GM18519 (cell line): ENCODE measurements around the gene ADAMTS18.

Experiments used
- ATAC-seq: cut with Tn5 transposase; IDR thresholded peaks from one replicate; pipeline ENCODE4 v1.9.1; 2021; ENCODE audit warnings: mild to moderate bottlenecking, moderate library complexity; ENCODE audit not compliant: unreplicated experiment, low FRiP score

ADAMTS18 gene

DNA sequence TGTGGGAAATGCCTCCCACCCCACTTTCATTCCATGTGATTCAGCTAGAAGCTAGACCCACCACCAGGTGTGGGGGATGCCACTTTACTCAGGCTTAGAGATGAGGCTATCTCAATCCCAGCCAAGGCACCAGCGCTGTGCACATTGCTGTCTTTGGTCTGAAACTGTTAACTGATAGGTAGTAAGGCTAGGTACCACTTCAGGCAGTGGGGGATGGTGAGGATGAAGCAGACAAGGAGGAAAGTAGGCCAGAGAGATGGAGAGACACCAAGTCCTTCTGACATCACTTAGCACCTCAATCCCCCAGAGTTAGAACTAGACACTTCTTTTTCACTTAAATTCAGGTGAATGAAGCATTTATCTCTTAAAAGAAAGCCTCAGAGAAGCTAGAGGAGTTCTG, 35.8 kb downstream of the ADAMTS18 start:
- ATAC-seq: no peak

GRCh38 chr16:77398495-77398894, 36.3 kb downstream of the ADAMTS18 start:
- ATAC-seq: no peak

DNA sequence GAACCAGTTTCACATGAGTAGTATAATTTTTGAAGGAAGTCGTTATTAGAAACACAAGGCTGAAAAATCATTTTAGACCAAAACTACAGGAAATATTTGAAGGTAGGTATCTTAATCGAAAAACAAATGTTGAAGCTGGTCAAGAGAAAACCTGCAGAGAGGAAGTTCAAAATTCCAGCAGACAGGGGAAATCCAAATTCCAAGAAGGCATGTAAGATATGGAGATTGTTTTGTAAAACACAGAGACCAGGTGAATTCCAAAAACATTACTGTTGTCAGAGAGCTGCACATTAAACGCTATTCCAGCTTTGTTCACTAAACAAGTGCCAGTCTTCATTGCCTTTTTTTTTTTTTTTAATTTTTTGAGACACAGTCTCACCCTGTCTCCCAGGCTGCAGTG, 38.4 kb downstream of the ADAMTS18 start:
- no peak for ATAC-seq

DNA sequence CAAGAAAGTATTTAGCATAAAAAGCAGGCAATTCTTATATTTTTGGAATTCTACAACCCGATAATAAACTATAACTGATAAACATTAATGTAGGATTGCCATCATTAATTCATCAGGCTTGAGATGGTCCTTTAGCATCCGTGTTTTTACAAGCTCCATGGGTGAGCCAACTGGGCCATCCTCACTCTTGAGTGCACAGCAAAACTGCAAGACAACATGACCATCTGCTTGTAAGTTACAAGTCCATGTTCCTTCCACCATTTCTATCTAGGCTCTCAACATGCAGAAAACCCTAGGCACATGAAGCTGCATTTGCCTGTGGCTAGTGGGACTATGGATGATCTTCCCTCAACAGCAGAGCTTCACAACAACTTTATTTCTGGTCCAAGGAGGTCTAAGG, 40.1 kb downstream of the ADAMTS18 start:
- ATAC-seq: no peak

- ATAC-seq: no peak
Observed at GRCh38 chr16:77393955-77394354, 40.9 kb downstream of the ADAMTS18 start.

DNA sequence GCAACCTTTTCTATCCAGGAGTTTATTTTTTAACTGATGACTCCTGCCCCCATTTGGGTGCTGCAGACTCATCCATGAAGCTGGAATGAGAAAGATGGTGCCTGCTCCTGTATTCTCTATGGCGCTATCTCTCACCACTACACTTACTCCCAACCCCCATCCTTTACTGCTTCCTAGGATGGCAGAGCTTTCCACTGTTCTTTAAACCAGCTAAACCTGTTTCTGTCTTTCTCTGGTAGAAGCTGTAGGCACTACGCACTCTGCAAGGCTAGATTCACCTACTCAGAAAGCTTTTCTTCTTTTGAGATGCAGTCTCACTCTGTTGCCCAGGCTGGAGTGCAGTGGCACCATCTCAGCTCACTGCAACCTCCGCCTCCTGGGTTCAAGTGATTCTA, 47.0 kb downstream of the ADAMTS18 start:
- no peak for ATAC-seq

DNA sequence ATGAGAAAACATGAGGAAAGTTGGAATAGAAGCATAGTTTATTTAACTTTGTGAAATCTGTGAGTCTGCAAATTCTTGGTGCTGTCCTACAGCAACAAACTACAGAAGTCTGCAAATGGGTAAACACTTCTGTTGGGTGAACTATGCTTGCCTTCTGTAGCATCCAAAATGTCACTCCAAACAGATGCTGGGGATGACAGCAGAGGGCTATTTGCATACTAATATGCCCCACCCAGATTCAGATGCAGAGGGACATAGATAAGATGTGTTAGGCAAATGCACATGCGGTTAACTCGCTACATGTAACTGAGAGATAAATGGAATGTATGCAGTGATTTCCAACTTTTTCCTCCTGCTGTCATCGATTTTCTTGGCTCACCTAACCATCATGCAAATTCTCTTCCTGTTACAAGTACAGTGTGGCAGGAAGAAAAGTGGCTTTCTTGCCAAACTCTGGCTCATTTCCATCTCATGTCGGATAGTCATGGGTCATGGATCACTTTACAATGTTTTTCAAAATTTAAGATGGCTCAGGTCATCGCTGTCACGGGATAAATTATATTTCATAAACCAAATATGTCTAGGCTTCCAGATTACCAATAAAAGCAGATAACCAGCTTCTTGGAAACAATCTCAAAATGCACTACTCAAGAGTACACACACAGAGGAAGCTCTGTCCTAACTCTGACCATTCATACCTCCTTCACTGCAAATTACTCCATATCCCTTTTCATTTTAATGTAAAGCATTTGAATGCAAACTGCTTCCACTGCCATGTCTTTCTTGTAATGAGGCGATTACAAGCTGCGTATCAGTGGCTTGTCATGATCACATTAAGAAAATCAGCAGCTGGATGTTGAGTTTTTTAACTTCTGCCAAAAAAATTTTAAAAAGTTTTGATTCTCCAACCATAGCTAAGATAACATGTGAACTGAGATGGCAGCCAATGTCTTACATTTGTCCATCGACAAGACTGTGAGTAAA, 47.7 kb downstream of the ADAMTS18 start:
- ATAC-seq: no peak

DNA sequence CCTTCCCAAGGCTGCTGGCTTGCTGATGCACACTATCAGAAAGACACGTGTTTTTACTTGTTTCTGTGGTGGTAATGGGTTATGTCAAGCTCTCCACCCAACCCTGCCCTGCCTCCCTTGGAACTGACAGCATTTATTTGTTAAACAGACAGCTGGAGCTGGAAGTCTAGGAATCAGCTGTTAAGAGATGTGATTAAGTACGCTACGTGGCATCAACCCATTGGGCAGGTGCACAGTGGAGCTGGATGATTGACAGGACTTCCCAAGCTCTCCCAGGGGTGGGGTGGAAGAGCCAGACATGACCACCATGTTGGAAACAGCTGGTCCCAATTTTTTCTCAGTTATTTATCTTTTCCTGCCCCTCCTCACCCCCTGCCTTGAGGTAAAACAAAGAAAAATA, 49.4 kb downstream of the ADAMTS18 start:
- ATAC-seq: no peak

GRCh38 chr16:77383606-77384187, 51.1 kb downstream of the ADAMTS18 start:
- ATAC-seq: no peak

- no peak for ATAC-seq
Observed at GRCh38 chr16:77376358-77376757, 58.5 kb downstream of the ADAMTS18 start.

DNA sequence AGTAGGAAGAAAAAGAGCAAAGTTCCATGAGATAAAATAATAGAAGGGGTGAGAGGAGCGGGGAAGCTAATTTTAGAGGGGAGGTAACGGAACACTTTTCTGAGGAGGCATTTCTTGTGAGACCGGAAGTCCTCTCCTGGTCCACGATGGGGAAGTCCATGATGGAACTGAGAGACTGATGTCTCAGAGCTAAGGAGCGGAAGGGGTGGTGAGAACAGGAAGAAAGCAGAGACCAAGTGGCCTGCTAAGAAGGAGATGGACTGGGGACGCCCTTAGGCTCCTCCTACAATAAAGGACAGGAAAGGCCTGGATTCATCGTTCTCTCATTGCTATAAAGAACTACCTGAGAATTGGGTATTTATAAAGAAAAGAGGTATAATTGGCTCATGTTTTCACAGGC, 59.4 kb downstream of the ADAMTS18 start:
- ATAC-seq: no peak

DNA sequence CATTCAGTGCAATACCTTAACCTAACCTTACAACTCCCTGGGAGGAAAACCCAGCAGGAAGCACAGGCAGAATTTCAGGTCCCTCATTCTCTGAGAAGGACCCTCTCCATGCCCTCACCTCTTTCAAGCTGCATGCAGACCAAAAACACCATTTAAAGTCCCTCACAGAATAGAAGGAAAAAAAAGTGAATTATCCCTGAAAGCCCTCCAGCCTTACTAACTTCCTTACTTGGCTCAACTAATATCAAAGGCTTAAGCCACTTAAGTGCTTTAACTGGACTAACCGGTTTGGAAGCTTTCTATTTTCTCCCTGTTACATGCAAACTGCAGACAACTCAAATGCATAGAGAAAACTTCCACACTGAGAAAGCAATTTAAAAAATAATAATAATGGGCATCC, 60.5 kb downstream of the ADAMTS18 start:
- ATAC-seq: no peak

GRCh38 chr16:77373726-77374125, 61.1 kb downstream of the ADAMTS18 start:
- ATAC-seq: no peak

DNA sequence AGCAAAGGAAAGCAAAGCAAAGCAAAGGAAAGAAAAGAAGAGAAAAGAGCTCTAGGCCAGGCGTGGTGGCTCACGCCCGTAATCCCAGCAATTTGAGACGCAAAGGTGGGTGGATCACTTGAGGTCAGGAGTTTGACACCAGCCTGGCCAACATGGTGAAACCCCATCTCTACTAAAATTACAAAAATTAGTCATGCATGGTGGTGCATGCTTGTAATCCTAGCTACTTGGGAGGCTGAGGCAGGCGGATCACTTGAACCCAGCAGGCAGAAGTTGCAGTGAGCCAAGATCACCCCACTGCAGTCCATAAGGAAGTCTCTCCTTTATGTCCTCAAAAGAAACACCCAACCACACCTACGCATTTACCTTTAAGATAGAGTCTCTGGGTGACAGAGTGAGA, 70.1 kb downstream of the ADAMTS18 start:
- no peak for ATAC-seq

DNA sequence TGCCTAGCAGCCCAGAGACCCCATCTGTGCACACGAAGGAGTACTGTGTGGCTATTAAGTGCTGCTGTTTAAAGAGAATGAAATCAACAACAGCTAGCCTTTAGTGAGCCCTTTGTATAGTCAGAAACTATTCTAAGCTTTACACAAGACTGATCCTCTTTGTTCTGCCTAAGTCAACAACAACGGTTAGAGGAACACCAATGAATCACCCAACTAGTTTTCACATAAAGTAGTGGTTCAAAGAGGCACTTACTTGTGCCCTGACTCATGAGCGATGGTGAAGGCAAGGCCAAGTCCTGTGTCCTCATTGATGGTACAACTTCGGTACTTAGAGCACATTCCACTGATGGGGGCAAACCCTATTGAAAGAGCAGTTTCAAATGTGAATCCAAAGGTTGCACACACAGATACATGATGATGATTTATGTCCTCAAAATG, 75.8 kb downstream of the ADAMTS18 start:
- no peak for ATAC-seq

DNA sequence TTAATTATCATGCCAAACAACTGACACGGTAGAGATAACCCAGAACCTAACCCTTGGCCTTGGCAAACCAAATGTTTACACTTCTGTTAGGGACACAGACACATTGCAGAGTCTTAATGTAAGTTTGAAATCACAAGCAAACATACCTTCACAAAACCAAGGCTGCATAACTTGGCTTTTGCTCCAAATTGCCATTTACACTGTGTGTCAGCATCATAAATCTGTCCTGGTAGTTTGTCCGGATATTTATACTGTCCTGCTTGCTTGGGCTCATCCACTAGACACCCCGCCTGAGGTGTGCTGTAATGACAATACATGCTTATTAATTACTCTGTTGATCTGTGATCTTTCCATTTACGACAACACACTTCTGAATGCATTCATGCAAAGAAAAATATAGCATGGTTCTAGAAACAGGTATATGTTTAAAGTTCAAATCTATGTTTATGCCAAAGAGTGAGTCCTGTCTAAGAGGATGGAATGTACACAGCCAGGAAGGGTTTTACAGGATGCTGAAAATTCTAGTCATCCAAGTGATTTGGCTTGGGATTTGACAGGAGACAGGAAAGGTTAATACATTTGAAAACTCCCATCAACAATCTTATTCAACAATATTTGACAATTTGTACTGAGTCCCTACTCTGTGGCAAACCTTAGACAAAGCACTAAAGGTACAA, 81.1 kb downstream of the ADAMTS18 start:
- ATAC-seq: no peak

GRCh38 chr16:77344341-77344740, 90.5 kb downstream of the ADAMTS18 start:
- ATAC-seq: no peak

GRCh38 chr16:77336637-77337036, 98.2 kb downstream of the ADAMTS18 start:
- no peak for ATAC-seq

GRCh38 chr16:77335652-77336234, 99.1 kb downstream of the ADAMTS18 start:
- no peak for ATAC-seq

DNA sequence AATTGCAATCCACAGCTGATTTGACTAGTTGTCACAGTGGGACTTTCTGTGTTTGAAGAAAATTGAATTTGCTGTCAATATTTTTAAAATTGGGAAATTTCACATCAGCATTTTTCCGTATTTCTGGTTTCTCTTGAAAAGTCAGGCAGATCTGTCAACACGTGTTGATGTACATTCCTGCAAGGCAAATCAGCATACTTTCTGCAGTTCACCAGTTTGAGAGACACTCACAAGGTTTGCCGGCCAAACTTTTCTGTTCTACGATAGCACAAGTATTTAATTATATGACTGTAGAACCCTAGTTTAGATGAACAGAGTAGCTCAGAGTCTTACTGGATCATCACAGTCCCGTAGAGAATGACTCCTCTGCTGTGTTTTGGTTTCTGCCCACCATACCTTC, 102.0 kb downstream of the ADAMTS18 start:
- no peak for ATAC-seq
